Measurements from ENCODE around the gene POU2F3.

The POU2F3 gene

DNA sequence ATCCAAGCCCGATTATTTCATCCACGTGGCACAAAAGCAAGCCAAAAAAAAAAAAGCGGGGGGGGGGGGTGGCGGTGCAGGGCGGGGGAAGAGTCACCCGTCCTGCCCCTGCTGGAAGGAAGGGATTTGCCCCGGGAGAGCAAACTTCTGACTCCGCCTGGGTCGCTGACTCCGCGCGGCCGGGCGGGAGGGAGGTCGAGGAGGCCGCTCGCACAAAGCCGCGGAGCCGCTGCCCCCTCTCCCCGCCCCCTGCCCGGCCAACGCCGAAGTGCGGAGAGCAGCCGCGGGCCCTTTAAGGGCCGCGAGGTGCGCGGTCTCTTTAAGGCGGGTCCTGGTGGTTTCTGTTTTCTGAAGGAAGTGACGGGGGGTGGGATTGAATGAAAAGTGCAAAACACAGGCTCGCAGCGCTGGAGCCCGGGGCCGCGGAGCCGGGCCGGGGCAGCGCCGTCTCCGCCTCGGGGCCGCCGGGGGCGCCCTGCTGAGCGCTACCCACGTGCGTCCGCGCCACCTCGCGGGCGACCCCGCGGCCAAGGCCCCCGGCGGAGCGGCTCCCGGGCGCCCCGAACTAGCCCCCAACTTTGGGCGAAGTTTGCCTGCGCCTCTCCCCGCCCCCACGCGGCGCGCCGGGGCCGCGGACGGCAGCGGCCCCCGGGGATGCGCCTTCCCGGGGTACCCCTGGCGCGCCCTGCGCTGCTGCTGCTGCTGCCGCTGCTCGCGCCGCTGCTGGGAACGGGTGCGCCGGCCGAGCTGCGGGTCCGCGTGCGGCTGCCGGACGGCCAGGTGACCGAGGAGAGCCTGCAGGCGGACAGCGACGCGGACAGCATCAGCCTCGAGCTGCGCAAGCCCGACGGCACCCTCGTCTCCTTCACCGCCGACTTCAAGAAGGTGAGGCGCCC, 29.1 kb upstream of the POU2F3 start, which contains the start of gene OAF:
TSS of gene OAF (plus strand) at position 407 of the 896 bp plus-strand sequence. CDS start at position 655, 248 bp downstream.
- DNase-seq = peak; percentile 24

- DNase-seq = no peak
Measured at GRCh38 chr11:120211522-120212258, 28.2 kb upstream of the POU2F3 start.

DNA sequence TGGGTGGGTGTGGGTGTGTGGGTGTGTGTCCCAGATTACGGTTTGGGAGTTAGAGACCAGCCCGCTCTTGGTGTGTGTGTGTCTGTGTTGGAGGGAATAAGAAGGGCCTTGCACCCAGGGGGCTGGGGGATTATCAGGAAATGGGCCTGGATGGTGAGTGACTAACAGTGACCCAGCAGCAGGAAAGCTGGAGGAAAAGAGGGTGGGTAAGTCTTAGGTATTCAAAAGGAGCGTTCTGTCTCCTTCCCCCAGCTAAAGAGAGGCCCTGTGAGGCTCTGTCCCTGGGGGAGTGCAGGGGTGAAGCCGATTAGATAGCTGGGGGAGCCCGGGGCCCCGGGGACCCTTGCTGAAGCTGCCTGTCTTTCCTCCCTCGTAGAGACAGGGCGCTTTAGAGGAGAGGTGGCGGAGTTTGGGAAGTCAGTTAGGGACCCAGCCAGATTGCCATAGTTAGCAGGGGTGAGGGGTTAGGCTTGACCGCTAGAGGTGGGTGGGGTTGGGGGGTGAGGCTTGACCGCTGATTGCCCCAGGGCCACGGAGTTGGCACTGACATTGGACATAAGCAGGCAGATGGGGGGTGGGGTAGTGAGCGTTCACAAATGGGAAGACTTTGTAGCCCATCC, 27.6 kb upstream of the POU2F3 start:
- no peak for DNase-seq

DNA sequence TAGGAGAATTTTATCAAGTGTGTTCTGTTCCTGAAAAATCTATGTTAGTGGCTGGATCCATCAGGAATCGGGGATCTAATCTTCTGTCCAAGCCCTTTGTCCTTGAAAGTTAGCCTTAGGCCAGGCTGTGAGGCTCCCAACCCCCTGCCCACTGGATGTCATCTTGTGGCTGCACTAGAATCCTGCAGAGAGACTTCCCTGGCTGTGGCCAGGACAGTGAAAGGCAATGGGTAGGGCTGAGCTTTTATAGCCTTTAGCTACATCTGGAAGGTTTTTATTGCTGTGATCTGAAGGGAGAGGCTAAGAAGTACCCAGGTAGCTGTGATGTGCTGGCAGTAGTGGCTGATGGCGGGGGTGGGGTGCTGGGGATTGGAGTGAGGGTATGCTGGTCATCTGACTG, 27.0 kb upstream of the POU2F3 start:
- DNase-seq = no peak

DNA sequence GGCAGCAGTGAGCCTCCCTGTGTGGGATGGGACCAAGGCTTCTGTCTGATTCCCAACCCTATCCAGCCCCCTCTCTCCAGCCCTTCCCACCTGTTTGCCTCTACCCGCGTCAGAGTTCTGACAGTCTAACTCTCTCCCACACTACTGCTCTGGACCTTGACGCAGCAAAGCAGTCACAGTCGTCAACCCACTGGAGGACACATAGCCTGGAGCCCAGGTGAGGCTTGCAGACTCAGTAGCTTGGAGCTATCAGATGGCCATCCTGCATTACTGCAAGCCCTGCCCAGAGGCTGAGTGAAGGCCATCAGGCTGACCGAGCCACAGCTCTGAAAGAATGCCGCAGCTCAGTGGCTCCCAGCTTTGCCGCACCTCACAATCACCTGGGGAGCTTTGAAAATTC, 25.4 kb upstream of the POU2F3 start:
- no peak for DNase-seq

DNA sequence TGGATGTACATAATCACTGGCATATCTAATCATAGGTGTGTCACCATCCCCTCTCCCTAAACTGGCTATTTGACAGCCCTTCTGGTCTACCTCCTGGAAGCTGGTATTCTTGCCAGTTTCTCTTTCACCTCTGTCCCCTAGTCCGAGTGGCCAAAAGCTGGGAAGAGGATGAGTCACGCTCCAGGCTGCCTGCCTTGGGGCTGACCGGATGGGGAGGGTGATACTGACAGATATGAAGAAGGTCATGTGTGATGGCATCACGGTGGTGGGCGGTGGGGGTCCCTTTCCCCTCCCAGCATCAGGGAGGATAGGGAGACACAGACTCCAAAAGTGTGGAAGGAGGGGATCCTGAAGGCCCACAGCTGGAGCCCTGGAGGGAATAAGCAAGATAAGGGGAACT, 24.3 kb upstream of the POU2F3 start:
- no peak for DNase-seq

DNA sequence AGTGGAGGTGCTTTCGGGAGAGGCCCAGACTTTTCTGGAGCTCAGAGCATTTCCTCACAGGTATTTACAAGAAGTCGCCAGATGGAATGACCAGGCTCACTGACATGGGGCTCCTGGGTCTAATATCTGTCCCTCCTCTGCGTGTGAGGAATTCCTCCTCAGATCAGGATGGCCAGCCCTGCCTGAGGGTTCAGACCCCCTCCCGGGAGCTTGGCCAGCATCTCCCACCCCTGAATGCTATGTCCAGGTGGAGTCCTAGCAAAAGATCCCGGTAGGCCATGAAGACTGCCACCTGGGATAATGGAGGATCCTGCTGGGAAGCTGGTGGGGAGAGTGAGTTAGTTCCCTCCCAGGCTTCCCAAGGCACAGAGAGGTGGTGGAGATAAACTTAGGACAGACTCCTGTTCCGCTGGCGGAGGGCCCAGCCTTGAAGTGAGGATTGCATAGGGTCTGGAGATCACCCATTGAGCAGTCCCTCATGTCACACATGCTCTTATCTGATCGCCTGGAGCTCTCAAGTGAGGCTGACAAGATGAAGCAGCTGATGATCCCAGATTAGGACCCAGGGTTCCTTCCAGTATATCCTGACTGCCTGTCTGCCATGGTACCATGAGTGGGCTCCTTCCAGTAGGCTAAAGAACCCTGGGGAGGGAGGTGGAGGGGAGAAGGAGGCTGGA, 23.4 kb upstream of the POU2F3 start:
- DNase-seq = no peak

DNA sequence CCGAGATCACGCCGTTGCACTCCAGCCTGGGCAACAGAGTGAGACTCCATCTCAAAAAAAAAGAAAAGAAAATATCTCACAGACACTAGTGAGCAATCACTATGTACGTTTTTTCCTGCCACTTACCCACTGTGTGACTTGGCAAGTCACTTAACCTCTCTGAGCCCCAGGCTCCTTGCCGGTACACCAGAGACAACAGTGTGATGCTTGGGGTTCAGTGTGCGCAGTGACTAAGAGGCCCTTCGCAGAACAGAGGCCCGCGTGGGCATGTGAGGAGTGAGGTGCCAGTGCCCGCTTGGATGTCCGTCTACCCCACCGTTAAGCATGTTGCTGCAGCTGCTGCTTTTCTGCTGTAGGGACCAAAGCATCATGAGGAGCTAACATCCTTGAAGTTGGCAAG, 22.4 kb upstream of the POU2F3 start:
- DNase-seq = no peak

DNA sequence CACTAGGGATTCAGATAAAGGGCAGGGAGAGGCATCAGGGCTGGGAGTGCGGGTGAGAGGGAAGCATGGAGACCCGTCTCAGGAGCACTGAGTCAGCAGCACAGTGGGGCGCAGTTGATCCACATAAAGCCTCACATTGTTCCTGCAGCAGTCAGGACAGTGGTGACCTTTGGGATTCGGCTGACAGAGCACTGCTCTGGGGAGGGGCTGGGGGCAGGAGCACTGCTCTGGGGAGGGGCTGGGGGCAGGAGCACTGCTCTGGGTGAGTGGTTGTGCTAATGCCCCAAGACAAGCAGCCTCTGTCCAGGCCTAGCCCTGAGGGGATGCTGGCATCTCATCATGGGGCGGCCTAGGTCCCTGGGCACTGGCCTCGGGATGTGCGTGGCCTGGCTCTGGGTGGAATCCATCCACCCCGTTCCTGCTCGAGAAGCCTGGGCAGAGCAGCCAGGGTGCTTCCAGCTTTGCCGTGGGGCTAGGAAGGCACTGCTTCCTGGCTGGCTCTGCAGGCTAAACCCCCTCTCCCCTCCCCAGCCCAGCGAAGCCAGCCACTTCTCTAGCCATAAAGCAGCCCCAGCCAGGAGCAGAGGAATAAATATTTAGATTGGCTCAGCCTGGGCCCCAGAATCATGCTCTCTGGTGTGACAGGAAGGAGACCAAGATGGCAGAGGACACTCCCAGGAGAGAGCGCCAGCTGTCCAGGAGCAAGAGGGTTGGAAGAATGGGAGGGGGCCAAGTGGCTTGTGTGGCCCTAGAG, 21.8 kb upstream of the POU2F3 start:
- no peak for DNase-seq

- no peak for DNase-seq
Measured at GRCh38 chr11:120218695-120219033, 21.3 kb upstream of the POU2F3 start.

- DNase-seq = no peak
Measured at GRCh38 chr11:120219232-120219937, 20.6 kb upstream of the POU2F3 start.

GRCh38 chr11:120219938-120220746, 19.8 kb upstream of the POU2F3 start:
- DNase-seq = no peak

DNA sequence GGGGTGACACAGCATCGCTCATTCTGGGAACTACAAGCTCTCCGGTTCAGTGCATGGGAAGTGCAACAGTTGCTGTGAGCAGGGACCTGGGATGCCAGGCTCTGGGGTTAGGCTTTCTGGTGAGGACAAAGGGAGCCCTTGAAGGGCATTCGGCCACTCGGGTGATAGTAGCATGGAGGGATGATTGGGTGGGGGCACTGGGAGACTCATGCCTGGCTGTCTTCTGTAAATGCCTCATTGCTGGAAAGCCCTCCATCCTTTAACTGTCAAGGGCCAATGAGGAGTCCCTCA, 19.2 kb upstream of the POU2F3 start:
- DNase-seq = no peak

DNA sequence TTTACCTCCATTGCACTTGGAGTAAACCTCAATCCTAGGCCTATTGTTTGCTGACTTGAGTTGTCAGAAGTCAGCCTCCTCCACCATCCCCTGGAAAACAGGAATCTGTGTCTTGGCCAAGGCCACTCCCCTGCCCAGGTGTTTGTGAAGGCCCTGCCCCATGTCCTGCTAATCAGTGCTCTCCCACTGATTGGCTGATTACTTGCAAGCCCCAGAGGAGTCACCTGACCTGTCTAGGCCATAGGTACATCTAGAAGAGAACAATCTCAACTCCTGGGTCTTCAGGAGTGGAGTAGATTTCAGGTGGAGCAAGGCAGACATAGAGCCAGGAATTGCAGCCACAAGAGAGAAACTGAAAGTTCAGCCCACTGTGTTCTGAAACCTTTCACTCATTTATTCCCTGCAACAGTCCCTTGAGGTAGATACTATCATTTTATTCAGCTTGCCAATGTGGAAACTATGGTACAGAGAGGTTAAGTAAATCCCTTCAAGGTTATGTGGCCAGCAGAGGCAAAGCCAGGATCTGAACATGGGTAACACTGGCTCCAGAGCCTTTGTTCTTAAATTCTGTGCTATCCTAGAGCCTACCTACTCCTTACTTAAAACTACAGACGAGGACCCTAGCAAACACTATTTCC, 18.7 kb upstream of the POU2F3 start:
- no peak for DNase-seq

DNA sequence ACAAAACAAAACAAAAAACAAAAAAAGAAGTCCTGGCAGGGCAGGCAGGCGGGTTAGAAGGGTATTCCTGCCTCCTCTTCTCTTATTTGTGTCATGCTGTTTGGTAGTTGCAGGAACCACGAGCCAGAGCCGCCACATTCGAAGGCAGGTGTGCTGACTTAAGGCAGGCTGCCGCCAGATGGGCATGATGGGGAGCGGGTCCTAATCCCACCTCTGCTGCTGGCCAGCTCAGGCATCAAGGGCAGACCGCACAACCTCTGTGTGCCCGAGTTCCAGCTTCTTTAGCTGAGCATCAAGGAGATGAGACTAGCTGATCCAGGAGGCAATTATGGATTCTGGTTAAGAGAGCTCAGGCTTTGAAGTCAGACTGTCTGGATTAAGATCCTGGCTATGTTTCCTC, 17.0 kb upstream of the POU2F3 start:
- no peak for DNase-seq

- DNase-seq = no peak
Measured at GRCh38 chr11:120223793-120224192, 16.1 kb upstream of the POU2F3 start.

GRCh38 chr11:120224361-120224760, 15.6 kb upstream of the POU2F3 start:
- no peak for DNase-seq

DNA sequence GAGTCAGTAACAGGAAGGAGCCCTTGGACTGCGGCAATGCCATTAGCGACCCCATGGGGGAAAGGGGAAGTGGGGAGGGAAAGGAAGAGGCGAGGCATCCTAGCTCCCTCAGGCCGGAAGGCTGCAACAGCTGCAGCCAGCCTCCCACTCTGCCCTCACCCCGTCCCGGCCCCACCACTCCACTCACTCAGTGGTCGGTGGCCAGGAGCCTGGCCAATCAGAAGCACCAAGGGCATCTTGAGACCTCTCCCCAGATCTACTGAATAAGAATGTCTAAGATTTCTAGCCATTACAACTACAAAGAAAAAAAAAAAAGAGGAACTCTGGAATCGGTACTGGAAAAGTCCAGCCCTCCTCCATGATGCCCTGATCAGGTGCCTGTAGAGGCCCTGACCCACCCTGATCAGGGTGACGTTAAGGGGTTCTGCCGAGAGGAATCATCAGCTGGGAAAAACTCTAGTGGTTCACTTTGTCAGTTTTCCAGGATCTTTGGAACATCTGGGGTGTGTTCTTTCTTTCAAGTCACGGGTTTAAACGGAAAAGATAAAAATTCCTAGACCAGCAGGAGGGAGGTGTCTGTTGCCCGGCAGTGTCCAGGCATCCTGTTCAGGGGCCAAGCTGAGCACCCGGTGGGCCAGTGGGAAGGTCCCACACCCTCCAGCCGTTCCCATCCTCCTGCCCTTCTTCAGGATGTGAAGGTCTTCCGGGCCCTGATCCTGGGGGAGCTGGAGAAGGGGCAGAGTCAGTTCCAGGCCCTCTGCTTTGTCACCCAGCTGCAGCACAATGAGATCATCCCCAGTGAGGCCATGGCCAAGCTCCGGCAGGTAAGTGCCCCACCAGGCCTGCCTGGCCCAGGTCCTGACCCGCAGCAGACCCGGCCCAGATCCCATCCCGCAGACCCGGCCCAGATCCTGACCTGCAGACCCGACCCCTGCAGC, 14.7 kb upstream of the POU2F3 start:
- no peak for DNase-seq

GRCh38 chr11:120226242-120226641, 13.7 kb upstream of the POU2F3 start:
- no peak for DNase-seq

Measured in effector CD4-positive, alpha-beta T cell (primary cell).